ENCODE data around the gene ZNF644.

ZNF644 gene

DNA sequence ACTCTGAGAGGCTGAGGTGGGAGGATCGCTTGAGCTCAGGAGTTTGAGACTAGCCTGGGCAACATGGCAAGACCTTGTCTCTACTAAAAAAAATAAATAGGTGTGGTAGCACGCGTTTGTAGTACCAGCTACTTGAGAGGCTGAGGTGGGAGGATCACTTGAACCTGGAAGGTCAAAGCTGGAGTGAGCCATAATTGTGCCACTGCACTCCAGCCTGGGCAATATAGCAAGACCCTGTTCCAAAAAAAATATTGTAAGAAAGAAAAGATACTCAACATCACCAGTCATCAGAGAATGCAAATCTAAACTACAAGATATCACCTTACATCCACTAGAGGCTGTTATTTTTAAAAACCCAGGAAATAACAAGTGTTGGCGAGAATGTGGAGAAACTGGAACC lies 32.5 kb downstream of the ZNF644 start:
- DNase-seq (ENCODE audit: low read depth in 2 of 2, low spot score in 1 of 2) = no peak

DNA sequence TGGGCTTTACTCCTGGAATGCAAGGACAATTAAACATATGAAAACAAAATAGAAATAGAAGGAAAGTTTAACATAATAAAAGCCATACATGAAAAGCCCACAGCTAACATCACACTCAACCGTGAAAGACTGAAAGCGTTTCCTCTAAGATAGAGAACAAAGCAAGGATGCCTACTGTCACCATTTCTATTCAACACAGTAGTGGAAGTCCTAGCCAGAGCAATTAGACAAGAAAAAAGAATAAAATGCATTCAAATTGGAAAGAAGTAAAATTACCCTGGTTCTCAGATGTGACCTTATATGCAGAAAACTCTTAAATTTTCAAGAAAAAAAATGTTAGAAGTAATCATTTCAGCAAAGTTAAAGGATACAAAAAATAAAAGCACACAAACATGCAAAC lies 34.0 kb downstream of the ZNF644 start:
- no peak for DNase-seq (ENCODE audit: low read depth in 2 of 2, low spot score in 1 of 2)

DNA sequence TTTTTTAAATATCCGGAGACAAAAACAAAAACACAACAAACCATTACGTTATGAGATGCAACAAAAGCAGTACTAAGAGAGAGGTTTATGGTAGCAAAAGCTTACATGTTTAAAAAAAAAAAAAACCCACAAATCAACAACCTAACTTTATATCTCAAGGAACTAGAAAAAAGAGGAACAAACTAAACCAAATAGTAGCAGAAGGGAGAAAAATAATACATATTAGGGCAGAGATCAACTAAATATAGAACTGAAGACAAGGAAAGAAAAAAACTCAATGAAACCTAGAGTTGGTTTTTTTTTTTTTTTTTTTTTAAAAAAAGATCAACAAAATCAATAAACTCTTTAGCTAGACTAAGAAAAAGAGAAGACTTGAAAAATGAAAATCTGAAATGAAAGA lies 34.9 kb downstream of the ZNF644 start:
- DNase-seq (ENCODE audit: low read depth in 2 of 2, low spot score in 1 of 2) = no peak

DNA sequence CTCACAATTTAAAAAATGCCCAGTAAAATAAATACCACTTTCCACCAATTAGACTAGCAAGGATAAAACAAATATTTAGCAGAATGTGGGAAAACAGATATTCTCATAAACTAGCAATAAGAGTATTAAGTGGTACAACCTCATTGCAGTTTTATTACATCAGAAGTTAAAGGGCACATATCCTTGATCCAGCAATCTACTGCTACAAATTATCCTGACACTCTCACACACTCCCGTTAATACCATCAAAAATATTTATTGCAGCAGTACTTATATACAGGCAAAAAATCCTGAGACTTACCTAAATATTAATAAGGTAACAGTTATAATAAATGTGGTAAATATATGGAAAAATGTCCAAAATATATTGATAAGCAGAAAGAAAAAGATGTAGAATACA lies 44.3 kb downstream of the ZNF644 start:
- DNase-seq (ENCODE audit: low read depth in 2 of 2, low spot score in 1 of 2) = no peak

DNA sequence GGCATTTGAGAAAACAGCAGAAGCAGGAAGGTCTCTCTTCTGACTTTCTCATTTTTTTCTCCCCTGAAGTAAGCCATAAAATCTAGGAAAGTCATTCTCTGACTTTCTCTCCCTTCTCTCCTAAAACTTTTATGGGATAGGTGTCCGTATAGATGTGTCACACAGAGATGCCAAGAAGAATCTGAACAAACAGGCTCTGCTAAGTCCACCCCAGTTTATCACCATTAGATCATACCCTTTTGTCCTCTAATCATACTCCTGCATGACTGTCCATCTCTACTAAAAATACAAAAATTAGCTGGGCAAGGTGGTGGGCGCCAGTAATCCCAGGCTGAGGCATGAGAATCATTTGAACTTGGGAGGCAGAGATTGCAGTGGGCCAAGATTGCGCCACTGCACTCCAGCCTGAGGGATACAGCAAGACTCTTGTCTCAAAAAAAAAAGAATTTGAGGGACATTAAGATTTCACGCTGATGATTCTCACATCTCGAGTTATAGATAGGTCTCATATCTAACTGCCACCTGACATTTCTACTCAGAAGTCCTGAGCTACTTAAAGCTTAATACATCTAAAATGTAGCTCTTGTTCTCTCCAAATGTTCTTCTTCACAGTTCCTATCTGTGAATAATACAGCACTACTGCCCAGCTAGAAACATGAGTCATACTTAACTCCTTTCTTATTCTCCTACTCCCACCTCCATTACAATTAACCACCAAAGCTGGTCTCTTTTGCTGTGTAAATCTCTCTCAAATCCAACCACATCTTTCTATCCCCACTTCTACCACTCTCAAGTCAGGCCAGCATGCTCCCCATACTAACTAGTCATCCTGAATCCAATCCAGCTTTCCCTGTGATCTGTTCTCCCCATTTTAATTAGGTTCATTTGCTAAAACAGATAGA lies 47.7 kb downstream of the ZNF644 start:
- no peak for DNase-seq (ENCODE audit: low read depth in 2 of 2, low spot score in 1 of 2)

DNA sequence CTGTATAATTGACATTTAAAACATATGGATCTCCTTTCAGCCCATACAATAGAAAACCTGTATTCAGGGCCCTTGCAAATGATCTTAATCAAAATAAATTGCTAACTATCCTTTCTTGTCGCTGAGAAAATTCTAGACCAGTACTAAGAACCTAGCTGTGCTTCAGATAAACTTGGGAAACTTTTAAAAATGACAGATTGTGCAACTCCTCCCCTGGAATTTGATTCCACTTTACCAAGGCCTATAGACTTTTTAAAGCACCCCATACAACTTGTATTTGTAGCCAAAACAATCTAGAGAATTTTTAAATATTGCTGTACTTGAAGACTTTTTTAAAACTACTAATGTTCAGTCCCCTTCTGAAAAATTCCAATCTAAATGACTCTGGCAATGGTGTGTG lies 51.6 kb downstream of the ZNF644 start:
- DNase-seq (ENCODE audit: low read depth in 2 of 2, low spot score in 1 of 2) = no peak

DNA sequence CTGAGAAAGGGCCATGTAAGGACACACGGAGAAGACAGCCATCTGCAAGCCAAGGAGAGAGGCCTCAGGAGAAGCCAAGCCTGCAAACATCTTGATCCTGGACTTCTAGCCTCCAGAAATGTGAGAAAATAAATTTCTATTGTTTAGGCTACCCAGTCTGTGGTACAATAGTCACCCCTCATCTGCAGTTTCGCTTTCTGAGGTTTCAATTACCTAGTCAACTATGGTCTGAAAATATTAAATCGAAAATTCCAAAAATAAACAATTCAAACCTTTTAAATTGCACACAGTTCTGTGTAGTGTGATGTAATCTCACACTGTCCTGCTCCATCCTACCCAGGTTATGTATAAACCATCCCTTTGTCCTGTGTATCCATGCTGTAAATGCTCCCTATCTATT lies 52.6 kb downstream of the ZNF644 start:
- DNase-seq (ENCODE audit: low read depth in 2 of 2, low spot score in 1 of 2) = no peak

DNA sequence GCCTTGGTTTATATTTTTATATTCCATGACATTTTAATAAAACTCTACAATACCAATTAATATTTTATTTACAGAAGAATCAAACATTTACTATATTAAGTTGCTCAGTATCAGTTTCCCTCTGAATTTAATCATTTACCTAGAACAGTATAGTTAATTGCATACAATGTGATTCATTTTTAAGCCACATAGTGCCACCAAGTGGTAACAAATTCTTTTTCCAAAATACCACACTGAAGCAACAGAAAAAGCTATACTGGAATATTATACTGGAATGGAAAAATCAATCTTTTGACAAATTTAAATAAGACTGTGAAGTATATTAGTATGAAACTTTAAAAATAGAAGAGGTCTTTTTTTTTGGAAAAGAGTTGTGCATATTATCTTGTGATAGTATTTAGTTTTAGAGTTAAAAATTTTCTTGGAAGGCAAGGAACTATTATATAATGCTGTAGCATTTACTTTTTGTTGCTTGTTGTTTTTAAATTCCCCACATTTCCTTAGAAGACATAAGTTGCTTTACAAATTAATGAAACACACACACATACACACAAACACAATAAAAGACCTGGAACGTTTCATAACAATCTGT lies 57.3 kb downstream of the ZNF644 start:
- no peak for DNase-seq (ENCODE audit: low read depth in 2 of 2, low spot score in 1 of 2)

DNA sequence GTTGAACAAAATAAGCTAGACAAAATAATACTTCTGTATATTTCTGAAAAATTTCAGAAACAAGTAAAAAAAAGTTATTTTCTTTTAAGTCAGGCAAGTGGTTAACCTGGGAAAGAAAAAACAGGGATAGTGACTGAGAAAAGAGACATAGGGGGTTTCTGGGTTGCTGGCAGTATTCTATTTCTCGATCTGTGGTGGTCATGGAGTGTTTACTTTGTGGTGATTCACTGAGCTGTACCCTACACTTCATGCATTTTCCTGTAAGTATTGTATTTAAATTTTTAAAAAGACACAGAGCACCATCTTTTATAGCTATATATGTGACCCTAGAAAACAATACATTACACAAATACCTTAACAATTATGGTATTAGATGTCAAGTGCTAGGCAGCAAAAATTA lies 58.2 kb downstream of the ZNF644 start:
- no peak for DNase-seq (ENCODE audit: low read depth in 2 of 2, low spot score in 1 of 2)

DNA sequence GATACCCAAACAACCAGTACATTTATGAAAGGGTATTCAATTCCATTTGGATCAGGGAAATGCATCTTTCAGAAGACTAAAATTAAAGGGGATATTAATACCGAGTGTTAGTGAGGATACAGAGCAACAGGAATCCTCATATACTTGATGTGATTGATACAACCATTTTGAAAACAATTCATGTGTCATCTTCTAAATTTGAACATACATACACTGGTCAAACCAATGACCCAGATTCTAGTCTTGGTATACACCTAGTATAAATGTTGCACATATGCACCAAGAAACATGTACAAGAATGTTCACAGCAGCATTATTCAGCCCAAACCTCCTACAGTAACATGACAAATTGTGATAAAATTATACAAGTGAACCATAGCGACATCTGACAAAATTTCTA lies 58.6 kb downstream of the ZNF644 start:
- DNase-seq (ENCODE audit: low read depth in 2 of 2, low spot score in 1 of 2) = no peak

DNA sequence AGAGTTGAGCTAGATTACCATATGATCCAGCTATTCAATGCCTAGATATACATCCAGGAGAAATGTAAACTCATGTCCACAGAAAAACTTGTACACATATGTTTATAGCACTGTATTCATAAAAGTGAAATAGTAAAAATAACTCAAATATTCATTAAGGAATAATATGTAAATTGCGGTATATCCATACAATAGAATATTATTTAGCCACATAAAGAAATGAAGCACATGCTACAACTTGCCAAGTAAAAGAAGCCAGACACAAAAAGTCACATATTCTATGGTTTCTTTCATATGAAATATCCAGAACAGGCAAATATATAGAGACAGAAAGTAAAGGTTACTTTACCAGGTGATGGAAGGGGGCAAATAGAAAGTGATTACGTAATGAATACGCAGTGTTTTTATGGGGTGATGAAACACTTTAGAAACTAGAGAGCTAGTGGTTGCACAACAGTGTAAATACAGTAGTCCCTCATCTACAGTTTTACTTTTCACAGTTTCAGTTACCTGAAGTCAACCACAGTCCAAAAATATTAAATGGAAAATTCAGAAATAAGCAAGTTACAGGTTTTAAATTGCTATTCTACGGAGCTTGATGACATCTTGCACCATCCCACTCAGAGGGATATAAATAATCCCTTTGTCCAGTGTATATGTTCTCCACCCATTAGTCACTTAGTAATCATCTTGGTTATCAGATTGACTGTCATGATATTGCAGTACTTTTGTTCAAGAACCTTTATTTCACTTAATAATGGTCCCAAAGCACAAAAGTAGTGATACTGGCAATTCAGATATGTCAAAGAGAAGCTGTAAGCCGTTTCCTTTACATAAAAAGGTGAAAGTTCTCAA lies 62.3 kb downstream of the ZNF644 start:
- no peak for DNase-seq (ENCODE audit: low read depth in 2 of 2, low spot score in 1 of 2)

DNA sequence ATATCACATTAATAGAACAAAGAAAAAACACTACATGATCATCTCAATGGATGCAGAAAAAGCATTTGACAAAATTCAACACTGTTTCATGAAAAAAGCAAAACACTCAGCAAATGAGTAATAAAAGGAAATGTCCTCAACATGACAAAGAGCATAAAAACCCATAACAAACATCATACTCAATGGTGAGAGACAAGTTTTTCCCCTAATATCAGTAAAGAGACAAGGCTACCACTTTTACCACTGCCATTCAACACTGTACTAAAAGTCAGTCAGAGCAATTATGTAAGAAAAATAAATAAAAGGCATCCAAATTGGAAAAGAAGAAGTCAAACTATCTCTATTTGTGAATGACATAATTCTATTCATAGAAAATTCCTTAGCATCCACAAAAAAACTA lies 64.3 kb downstream of the ZNF644 start:
- no peak for DNase-seq (ENCODE audit: low read depth in 2 of 2, low spot score in 1 of 2)

DNA sequence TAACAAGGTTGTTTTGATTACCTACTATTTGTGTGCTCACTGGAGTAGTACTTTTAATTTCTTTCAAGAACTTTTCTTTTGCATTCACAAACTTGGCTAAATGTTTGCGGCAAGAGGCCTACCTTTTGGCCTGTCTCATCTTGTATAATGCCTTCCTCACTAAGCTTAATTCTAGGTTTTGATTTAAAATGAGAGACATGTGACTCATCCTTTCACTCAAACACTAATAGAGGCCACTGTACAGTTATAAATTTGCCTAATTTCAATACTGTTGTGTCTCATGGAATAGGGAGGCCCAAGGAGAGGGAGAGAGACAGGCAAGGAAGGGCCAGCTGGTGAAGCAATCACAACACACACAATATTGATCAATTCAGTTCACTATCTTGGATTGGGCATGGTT lies 66.1 kb downstream of the ZNF644 start:
- no peak for DNase-seq (ENCODE audit: low read depth in 2 of 2, low spot score in 1 of 2)

DNA sequence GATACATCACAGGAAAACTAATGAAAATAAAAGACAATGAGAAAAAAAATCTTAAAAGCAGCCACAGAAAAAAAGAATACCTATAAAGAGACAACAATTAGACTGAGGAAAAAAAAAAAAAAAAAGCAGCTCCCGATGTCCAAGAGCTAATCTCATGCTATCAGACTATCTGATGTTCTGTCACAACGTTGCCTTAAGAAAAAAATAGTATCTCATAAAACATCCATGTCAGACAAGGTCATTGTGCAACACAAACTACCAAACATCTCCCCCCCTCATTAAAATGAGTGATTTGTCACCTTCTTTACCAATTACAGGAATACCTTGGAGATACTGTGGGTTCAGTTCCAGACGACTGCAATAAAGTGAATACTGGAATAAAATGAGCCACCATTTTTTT lies 68.9 kb downstream of the ZNF644 start:
- no peak for DNase-seq (ENCODE audit: low read depth in 2 of 2, low spot score in 1 of 2)

DNA sequence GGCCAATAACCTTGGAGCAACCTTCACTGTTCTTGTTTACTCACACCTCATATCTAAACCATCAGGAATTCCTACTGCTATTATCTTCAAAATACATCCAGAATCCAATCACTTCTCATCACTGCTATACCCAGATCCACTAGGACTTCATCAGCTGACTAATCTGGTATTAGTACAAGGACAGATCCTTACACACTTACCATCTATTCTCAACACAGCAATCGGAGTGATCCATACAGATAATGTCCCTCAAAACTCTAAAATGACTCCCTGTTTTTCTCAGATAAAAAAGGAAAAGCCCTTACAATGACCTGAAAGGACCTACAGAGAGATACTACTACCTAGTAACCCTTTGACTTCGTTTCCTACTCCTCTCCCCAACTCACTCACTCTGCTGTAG lies 70.8 kb downstream of the ZNF644 start:
- no peak for DNase-seq (ENCODE audit: low read depth in 2 of 2, low spot score in 1 of 2)

DNA sequence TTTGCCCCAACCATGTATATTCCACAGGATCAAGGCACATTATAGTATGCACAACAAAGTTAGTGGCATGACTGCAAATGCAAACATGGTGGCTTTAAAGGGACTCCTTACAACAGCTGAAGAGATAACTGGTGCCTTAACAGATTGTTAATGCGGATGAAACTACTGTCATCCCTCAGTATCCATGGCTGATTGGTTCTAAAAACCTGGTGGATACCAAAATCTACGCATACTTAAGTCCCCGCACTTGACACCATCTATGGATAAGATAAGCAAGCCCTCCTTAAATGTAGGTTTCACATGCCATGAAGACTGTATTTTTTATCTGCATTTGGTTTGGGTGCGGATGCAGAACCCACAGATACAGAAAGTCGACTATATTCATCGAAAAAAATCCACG lies 73.5 kb downstream of the ZNF644 start:
- no peak for DNase-seq (ENCODE audit: low read depth in 2 of 2, low spot score in 1 of 2)

DNA sequence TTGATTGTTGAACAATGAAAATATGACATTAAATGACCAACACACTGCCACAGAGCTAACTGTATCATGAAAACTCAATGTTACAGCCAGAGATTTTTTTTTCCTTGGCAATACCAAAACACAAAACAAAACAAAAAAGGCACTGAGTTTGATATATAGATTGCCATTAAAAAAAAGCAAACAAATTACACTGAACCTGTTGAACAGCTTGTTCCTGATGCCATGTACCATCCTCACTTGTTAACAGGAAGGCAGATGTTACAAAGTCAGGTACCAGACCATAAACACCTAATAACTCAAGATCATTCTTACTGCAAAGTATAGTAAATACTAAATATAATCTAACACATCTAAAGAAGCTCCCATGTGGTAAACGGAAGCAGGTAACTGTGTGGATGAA lies 75.2 kb downstream of the ZNF644 start:
- DNase-seq (ENCODE audit: low read depth in 2 of 2, low spot score in 1 of 2) = no peak

DNA sequence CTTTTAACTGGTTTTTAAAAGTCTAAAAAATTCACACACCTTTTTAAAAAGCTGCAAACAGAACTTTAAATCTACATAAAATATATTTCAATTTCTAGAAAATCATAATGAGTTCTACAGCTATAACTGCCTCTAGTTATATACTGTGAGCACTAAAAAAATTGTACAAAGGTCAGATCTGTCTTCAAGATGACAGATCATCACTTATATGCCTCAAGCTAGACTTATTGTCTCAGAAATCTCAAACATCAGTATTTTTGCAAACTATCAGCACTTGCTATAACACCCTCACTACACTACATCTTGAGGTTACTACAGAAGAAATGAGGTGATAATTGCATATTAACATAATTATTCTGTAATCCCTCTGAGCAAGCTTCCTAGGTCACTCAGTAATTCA lies 76.5 kb downstream of the ZNF644 start:
- no peak for DNase-seq (ENCODE audit: low read depth in 2 of 2, low spot score in 1 of 2)

DNA sequence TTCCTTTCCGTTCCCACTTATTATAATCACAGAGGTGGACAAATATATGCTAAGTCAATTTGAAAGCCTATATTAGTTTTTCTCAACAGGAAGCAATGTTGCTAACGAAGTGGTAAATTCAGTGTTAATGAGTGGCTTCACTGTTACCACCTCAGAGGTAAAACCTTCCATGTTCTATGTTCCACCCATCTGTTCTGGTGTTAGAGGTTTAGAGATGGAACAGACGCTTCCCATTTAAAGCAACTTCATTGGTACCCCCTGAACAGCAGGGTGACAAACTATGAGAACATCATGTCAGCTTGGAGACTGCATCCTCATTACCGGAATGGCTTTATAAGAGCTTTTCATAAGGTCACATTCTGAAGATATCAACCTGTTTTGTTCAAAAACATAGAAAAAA lies 77.9 kb downstream of the ZNF644 start:
- no peak for DNase-seq (ENCODE audit: low read depth in 2 of 2, low spot score in 1 of 2)

DNA sequence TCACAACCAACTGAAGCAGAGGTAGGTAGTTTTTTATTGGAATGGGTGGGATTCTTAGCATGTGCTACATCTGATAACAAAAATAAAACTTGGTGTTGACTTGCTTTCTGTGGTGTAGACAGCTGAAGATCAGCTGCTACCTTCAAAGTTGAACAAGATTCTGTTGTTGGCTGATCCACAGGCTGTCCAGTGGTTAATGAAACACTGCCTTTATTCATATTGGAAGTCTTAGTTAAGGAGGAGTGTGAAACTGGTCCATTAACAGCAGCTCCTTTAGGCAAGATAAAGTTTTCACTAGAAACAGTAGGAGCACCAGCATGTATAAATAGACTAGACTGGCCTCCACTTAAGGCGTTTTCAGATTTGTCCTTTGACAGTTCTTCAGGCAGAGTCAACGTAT lies 81.1 kb downstream of the ZNF644 start:
- DNase-seq (ENCODE audit: low read depth in 2 of 2, low spot score in 1 of 2) = no peak

DNA sequence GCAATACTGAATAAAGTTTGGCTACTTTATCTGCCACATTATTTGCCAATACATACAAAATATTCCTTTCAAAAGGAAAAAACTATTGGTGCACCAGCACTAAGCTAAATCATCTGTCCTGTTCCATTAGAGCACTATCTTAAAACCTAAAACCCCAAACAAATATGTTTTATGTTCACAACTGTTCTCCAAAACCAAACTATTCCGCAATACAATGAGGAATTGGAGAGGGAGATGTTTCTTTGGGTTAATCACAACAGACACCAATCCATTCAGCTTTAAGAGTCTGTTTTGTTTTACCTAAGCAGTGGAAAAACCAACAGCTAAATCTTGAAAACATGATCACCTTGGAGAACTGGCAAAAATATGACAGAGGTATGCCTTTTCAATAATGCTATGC lies 85.1 kb downstream of the ZNF644 start:
- DNase-seq (ENCODE audit: low read depth in 2 of 2, low spot score in 1 of 2) = no peak

DNA sequence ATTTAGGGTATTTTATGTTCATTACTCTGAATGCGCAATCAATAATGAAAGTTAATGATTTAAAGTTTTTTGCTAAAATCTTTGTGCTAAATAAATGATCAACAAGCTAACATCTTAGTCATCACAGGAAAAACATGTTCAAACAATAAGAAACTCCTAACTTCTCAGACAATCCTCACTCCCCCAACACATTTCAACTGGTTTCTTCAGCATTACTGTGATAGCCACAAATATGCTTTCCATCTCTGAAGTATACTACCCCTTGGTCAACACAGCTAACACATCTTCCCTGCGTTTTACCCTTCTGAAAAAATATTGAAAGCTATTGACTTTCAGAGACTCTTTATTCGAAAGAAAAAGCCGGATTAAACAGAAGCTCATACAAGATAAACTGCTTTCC lies 85.8 kb downstream of the ZNF644 start:
- no peak for DNase-seq (ENCODE audit: low read depth in 2 of 2, low spot score in 1 of 2)
